ENCODE data around the gene TCF19. TPM values are rescaled to one million over a fixed set of nuclear protein-coding genes. Genes with fewer than 3 reads are reported as not detected.
A peak's percentile ranks its signal among the peaks of the same experiment; 100 is the strongest.

Gene TCF19
- total and polyA plus RNA-seq, 10 of the 15 experiments (the other 5 are each of a cell fraction or from before 2014, with no cell fraction given): 7.7 to 103 (median 53.3) TPM

- ATAC-seq: peak; percentile 52
- POLR2A ChIA-PET: interaction anchor here (1.1 to 3.0 kb wide), 5 partner anchors 25 to 277 kb away, joined by 3 to 10 read pairs (median 5); no protein-coding TSS in a partner anchor
- 1% methylated on average over 34 of the region's 35 CpGs for WGBS (ENCODE audit: insufficient coverage, insufficient replicate concordance, low lambda C conversion rate, missing lambda C conversion rate)
- TF ChIP-seq CHD2 (IDR thresholded peaks at IDR 0.05; ENCODE audit: borderline replicate concordance, low read depth, low read length) (no peak), IKZF2 (IDR thresholded peaks at IDR 0.05) (peak in 1 of 2 experiments; percentile 9; a peak in 1 of 4 replicates), NFYA (IDR thresholded peaks at IDR 0.05; ENCODE audit: borderline replicate concordance, low read depth, low read length) (no peak), HDGF (IDR thresholded peaks at IDR 0.05) (0 out of 2 replicates have a peak, but pooled peaks have one; percentile 35), RELA (IDR thresholded peaks at IDR 0.05; ENCODE audit: borderline replicate concordance, partially characterized antibody) (no peak), ZNF384 (IDR thresholded peaks at IDR 0.05; ENCODE audit: borderline replicate concordance, low read depth, low read length) (no peak), TARDBP (IDR thresholded peaks at IDR 0.05; ENCODE audit: borderline replicate concordance) (0 out of 2 replicates have a peak, but pooled peaks have one; percentile 42), KAT2A (conservative IDR thresholded peaks at IDR 0.05; ENCODE audit: control insufficient read depth, low read depth, low read length) (no peak), CREB1 (IDR thresholded peaks at IDR 0.05; ENCODE audit: low read depth) (no peak), RCOR1 (conservative IDR thresholded peaks at IDR 0.05; ENCODE audit: low read depth, low read length) (no peak), YY1 (IDR thresholded peaks at IDR 0.05; ENCODE audit: low read depth, low read length) (0 out of 2 replicates have a peak, but pooled peaks have one; percentile 36), SREBF1 (IDR thresholded peaks at IDR 0.05; ENCODE audit: low read length) (no peak), DPF2 (IDR thresholded peaks at IDR 0.05) (peak; percentile 4; the same call in 1 of the 2 replicates), ETV6 (conservative IDR thresholded peaks at IDR 0.05 in 1 of 2, IDR thresholded peaks at IDR 0.05 in 1 of 2; ENCODE audit: borderline replicate concordance in 1 of 2, low read depth in 1 of 2) (no peak), ZZZ3 (IDR thresholded peaks at IDR 0.05; ENCODE audit: control insufficient read depth, insufficient read length, low read depth) (no peak), RUNX3 (IDR thresholded peaks at IDR 0.05; ENCODE audit: low read length) (no peak; the same call in 1 of the 2 replicates), BCL11A (IDR thresholded peaks at IDR 0.05; ENCODE audit: low read depth, low read length) (no peak), TAF1 (IDR thresholded peaks at IDR 0.05; ENCODE audit: borderline replicate concordance, low read depth, low read length) (peak; percentile 30; the same call in 1 of the 2 replicates)
- TF ChIP-seq, protein P1, sequence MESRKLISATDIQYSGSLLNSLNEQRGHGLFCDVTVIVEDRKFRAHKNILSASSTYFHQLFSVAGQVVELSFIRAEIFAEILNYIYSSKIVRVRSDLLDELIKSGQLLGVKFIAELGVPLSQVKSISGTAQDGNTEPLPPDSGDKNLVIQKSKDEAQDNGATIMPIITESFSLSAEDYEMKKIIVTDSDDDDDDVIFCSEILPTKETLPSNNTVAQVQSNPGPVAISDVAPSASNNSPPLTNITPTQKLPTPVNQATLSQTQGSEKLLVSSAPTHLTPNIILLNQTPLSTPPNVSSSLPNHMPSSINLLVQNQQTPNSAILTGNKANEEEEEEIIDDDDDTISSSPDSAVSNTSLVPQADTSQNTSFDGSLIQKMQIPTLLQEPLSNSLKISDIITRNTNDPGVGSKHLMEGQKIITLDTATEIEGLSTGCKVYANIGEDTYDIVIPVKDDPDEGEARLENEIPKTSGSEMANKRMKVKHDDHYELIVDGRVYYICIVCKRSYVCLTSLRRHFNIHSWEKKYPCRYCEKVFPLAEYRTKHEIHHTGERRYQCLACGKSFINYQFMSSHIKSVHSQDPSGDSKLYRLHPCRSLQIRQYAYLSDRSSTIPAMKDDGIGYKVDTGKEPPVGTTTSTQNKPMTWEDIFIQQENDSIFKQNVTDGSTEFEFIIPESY (IDR thresholded peaks at IDR 0.05): no peak
- TF ChIP-seq, protein P2, sequence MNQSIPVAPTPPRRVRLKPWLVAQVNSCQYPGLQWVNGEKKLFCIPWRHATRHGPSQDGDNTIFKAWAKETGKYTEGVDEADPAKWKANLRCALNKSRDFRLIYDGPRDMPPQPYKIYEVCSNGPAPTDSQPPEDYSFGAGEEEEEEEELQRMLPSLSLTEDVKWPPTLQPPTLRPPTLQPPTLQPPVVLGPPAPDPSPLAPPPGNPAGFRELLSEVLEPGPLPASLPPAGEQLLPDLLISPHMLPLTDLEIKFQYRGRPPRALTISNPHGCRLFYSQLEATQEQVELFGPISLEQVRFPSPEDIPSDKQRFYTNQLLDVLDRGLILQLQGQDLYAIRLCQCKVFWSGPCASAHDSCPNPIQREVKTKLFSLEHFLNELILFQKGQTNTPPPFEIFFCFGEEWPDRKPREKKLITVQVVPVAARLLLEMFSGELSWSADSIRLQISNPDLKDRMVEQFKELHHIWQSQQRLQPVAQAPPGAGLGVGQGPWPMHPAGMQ (IDR thresholded peaks at IDR 0.05; ENCODE audit: borderline replicate concordance): no peak
Observed at GRCh38 chr6:31158863-31159855, 770 bp downstream of the TCF19 start.

More at GRCh38 chr6:31158863-31159855, 770 bp downstream of the TCF19 start:
- peaks cover 18% of the 10 kb centered on the region for H3K4me1 ChIP-seq (ENCODE audit: control insufficient read depth, insufficient read depth, low read length)
- peak overlapping the region; percentile 80 for H2AFZ ChIP-seq (ENCODE audit: control insufficient read depth, low read depth, low read length)
- no peaks in the 10 kb centered on the region; the same call in 1 of the 2 replicates for H4K20me1 ChIP-seq (ENCODE audit: control insufficient read depth, insufficient read depth)
- no peaks in the 10 kb centered on the region for H3K9me3 ChIP-seq (replicated peaks; ENCODE audit: control insufficient read depth, insufficient read depth, low read length)
- RAD21 ChIA-PET (ENCODE audit: unreplicated experiment): interaction anchor here (0.8 to 2.0 kb wide), 8 partner anchors 22 to 245 kb away, joined by 3 to 12 read pairs (median 4); partner anchors contain the start of gene VARS2
- peak overlapping the region; percentile 90 for H3K4me3 ChIP-seq
- SMC1A ChIA-PET (ENCODE audit: uncharacterized antibody, unreplicated experiment): interaction anchor here (1.0 to 4.2 kb wide), 6 partner anchors 12 to 208 kb away, joined by 3 to 21 read pairs (median 8); no protein-coding TSS in a partner anchor
- peaks cover 8 to 12% of the 10 kb centered on the region in 2 experiments for H3K36me3 ChIP-seq (ENCODE audit: control insufficient read depth in 2 of 2, insufficient read depth in 2 of 2, low read length in 1 of 2)
- intact Hi-C loops (cut with micrococcal nuclease; ENCODE audit: unreplicated experiment): loop anchor here (2.0 kb wide), 1 partner anchor 34 kb away; no protein-coding TSS in a partner anchor
- no peak for DNase-seq (ENCODE audit: low read depth, low spot score)
- peaks cover 39% of the 10 kb centered on the region for H3K79me2 ChIP-seq (ENCODE audit: control insufficient read depth, insufficient read depth, low read length)
- peak overlapping the region; percentile 57 for H3K27ac ChIP-seq (ENCODE audit: control insufficient read depth, insufficient read depth)
- peak overlapping the region; percentile 77 for H3K4me2 ChIP-seq (ENCODE audit: control insufficient read depth, insufficient read depth)
- in situ Hi-C loops (cut with MboI): no loop called here
- CTCF ChIA-PET: interaction anchor here (0.7 to 2.9 kb wide), 17 partner anchors 11 to 240 kb away, joined by 3 to 17 read pairs (median 3); partner anchors contain the start of genes POU5F1 and PSORS1C2
- peak overlapping the region; percentile 81 for H3K9ac ChIP-seq (ENCODE audit: control insufficient read depth, insufficient read depth, low read length)
- BruUV-seq (replicated peaks): TSS peak; percentile 79
- H3K27me3 ChIP-seq (replicated peaks in 1 of 2; ENCODE audit: control insufficient read depth in 2 of 2, insufficient read depth in 2 of 2, low read length in 1 of 2): no peaks in the 10 kb centered on the region
- FAIRE-seq: no peak

Measured in GM12878 (cell line).